Osteocyte (in vitro differentiated cells): Measurements from ENCODE around the gene RTEL1. TPM values are rescaled to one million over a fixed set of nuclear protein-coding genes. Genes with fewer than 3 reads are reported as not detected.

ENCODE experiments used
- DNase-seq: peaks from one replicate; pipeline ENCODE4 v3.0.0; 2021; ENCODE audit warnings: mixed read lengths; ENCODE audit not compliant: unreplicated experiment; ENCODE audit errors: extremely low spot score
- H3K27ac Mint-ChIP-seq: one replicate; pipeline ENCODE4 v1.8.0; 2021; ENCODE audit warnings: mild to moderate bottlenecking, mixed read lengths; ENCODE audit not compliant: unreplicated experiment
- H3K27me3 Mint-ChIP-seq: one replicate; pipeline ENCODE4 v1.8.0; 2021; ENCODE audit warnings: mixed read lengths; ENCODE audit not compliant: unreplicated experiment
- H3K36me3 Mint-ChIP-seq: one replicate; pipeline ENCODE4 v1.8.0; 2021; ENCODE audit warnings: mixed read lengths; ENCODE audit not compliant: unreplicated experiment
- H3K4me1 Mint-ChIP-seq: one replicate; pipeline ENCODE4 v1.8.0; 2021; ENCODE audit warnings: mixed read lengths; ENCODE audit not compliant: unreplicated experiment
- H3K4me3 Mint-ChIP-seq: one replicate; pipeline ENCODE4 v1.8.0; 2021; ENCODE audit warnings: mild to moderate bottlenecking, moderate library complexity, mixed read lengths; ENCODE audit not compliant: unreplicated experiment
- H3K9me3 Mint-ChIP-seq: one replicate; pipeline ENCODE4 v1.8.0; 2021; ENCODE audit warnings: mixed read lengths; ENCODE audit not compliant: unreplicated experiment
- CTCF ChIP-seq: fragments of 200-600 bp; sonication (generic); IDR thresholded peaks from 2 replicates; pipeline ENCODE4 v1.5.0; 2021; ENCODE audit warnings: antibody characterized with exemption, mild to moderate bottlenecking, moderate library complexity
- total RNA-seq: library from RNA; stranded (reverse); gene quantifications from 2 replicates; pipeline ENCODE4 v1.2.1, GENCODE V29; 2021

Gene RTEL1
- total RNA-seq, 1 donor from 2014 or later = 34.1 TPM

DNA sequence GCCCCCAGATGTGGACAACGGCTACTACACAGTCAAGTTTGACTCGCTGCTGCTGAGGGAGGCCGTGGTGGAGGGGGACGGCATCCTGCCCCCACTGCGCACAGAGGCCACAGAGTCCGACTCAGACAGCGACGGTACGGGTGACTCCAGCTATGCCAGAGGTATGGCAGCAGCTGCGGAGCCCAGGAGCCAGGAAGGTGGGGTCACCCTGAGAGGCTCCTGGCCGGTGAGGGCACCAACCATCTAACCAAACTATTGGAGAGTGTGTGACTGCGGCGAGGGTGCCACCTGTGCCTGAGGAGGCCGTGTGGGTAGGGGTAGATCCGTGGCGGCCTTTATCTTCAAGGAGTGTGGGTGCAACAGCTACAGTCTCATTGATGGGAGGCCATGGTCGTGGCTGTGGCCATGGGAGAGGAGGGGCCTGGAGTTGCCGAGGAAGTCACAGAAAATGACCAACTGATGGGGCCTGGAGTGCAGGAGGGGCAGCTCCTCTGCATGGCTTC is 75.5 kb downstream of the RTEL1 start:
- H3K27ac Mint-ChIP-seq = no peak overlapping the region
- H3K4me3 Mint-ChIP-seq = no peak overlapping the region
- H3K36me3 Mint-ChIP-seq = peaks cover 7% of the 10 kb centered on the region
- H3K27me3 Mint-ChIP-seq = no peaks in the 10 kb centered on the region
- H3K9me3 Mint-ChIP-seq = no peaks in the 10 kb centered on the region
- no peak for DNase-seq
- no peak for TF ChIP-seq CTCF
- no peaks in the 10 kb centered on the region for H3K4me1 Mint-ChIP-seq

DNA sequence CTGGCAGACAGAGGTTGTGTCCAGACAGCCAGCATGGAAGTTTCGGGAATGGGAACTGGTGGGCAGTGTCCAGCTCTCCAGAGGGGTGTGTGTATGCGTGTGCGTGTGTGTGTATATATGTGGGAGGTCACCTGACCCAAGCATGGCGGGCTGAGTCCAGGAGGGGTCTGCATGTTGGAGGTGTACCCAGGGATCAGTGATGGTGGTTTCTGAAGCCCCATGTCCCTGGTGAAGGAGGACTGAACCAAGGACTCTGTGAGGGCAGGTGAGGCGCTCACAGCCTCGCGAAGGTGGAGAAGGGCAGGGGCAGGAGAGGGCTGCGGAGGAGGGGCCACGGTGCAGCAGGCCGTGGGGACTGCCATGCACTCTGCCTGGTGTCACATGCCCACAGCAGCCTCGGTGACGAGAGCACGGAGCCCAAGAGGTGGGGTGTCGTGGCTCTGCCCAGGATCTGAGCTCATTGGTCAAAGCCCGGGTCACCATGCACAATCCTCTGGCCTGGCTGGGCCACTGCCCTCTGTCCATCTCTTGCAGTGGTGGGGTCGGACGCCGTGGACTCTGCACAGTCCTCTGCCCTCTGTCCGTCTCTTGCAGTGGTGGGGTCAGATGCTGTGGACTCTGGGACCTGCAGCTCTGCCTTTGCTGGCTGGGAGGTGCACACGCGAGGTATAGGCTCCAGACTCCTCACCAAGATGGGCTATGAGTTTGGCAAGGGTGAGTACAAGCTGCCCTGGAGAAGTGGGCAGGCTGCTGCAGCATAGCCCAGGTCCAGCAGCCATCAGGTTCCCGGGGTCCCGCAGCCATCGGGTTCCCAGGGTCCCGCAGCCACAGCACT is 76.2 kb downstream of the RTEL1 start:
- Mint-ChIP-seq H3K4me1 (no peaks in the 10 kb centered on the region), H3K36me3 (peaks cover 7% of the 10 kb centered on the region), H3K9me3 (no peaks in the 10 kb centered on the region), H3K27ac (no peak overlapping the region), H3K27me3 (no peaks in the 10 kb centered on the region), H3K4me3 (no peak overlapping the region)
- TF ChIP-seq CTCF = no peak
- no peak for DNase-seq

- no peaks in the 10 kb centered on the region for H3K4me1 Mint-ChIP-seq
- no peak for TF ChIP-seq CTCF
- H3K27me3 Mint-ChIP-seq = no peaks in the 10 kb centered on the region
- H3K36me3 Mint-ChIP-seq = peaks cover 7% of the 10 kb centered on the region
- no peaks in the 10 kb centered on the region for H3K9me3 Mint-ChIP-seq
- H3K27ac Mint-ChIP-seq = no peak overlapping the region
- H3K4me3 Mint-ChIP-seq = no peak overlapping the region
- no peak for DNase-seq
Measured at GRCh38 chr20:63734946-63735858, 77.1 kb downstream of the RTEL1 start.

DNA sequence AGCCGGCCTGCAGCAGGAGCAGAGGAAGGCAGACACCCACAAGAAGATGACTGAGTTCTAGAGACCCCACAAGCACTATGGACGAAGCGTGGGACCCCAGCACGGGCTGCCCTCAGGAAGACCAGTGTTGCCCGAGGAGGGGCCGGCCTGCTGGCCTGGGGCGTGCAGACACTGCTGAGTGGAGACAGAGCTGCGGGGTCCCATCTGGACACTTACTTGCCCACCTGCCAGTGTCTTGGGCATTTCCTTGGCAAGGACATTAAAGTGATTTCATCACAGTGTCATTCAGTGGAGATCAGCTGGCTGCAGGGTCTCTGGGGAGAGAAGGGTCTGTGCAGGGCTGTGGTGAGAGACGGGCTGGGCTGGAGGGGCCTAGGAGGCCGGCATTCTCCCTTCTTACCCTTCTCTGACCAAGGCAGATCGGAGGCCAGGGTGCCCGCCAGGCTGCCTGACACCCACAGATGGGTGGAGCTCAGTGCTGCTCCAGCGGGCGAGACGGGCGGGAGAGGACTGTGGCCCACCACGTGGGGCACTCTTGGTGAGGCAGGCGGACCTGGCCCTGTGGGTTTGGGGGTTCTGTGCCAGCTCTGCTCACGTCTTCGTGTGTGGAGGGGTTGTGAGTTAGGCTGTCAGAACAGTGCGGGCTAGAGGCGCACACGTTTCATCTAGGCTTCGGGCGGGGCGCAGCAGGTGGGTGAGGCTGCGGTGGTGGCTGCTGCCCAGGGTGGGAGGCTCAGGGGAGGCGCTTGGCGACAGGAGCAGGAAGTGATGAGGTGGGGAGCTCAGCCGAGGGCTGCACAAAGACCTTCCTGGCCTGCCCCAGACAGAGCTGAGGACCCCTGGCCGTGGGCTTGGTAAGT is 78.0 kb downstream of the RTEL1 start, which contains the start of gene LIME1:
Gene LIME1, plus strand, starts transcription at position 806 of the 860 bp plus-strand sequence. CDS start 886 bp downstream, outside the sequence.
- H3K27me3 Mint-ChIP-seq = no peaks in the 10 kb centered on the region
- DNase-seq = no peak
- no peak within 1 kb of the TSS for H3K27ac Mint-ChIP-seq
- peaks cover 7% of the 10 kb centered on the region for H3K36me3 Mint-ChIP-seq
- H3K9me3 Mint-ChIP-seq = no peaks in the 10 kb centered on the region
- H3K4me1 Mint-ChIP-seq = no peaks in the 10 kb centered on the region
- TF ChIP-seq CTCF = no peak
- H3K4me3 Mint-ChIP-seq = no peak within 1 kb of the TSS
